AG09319 (cell line): ENCODE measurements around the gene GHITM.
"Not testable (repeated sequence)": the region's sequence is repeated elsewhere in the genome, so short reads cannot be mapped to it uniquely, and the experiment has no call there.

Source experiments
- DNase-seq: peaks from one replicate; pipeline ENCODE4 v3.0.0-alpha.2; 2010; ENCODE audit warnings: low read depth; ENCODE audit errors: extremely low read depth
- TF ChIP-seq, protein P1 (sequence below): IDR thresholded peaks from 2 replicates; pipeline ENCODE4 v1.5.1; 2011; ENCODE audit warnings: low read depth, mild to moderate bottlenecking, inconsistent platforms, low read length, moderate library complexity

GHITM gene, protein sequence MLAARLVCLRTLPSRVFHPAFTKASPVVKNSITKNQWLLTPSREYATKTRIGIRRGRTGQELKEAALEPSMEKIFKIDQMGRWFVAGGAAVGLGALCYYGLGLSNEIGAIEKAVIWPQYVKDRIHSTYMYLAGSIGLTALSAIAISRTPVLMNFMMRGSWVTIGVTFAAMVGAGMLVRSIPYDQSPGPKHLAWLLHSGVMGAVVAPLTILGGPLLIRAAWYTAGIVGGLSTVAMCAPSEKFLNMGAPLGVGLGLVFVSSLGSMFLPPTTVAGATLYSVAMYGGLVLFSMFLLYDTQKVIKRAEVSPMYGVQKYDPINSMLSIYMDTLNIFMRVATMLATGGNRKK

DNA sequence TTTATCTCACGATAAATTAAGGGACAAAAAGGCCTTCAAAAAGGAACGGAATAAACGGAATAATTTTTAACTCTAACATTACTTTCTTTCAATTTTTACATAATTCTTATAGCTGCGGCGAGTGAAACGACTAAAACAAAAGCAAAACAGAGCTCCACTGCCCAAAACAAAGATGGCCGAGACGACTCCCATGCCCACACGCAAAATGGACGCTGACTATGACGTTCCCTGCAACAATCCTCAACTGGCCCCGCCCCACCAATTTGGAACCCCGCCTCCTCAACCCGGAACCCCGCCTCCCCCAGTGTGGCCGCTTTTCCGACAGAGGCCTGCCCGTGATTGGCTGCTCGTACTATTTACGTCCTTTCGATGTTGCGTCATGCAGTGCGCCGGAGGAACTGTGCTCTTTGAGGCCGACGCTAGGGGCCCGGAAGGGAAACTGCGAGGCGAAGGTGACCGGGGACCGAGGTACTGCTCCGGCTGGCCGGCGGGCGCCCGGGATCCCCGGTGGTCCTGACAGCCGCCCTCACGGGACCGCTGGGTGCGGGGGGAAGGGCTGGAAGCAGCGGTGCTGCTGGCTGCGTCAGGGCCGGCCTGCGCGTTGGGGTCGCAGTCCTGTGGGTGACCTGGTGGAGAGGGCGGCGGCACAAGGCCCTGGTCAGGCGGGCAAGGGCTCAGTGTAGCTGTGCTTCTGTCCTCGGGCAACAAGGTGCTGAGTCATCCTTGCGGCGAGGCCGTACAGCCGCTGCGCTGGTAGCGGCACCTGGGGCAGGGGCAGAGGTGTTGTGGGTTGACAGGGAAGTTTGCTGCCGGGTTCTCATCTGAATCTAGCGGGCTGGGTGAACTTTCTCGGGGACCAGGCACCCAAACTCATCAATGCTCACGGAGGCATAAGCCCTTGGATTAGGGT is at the start of gene GHITM:
TSS of gene GHITM (plus strand) at position 384 of the 910 bp plus-strand sequence. CDS start 1,992 bp downstream, outside the sequence.
- DNase-seq: peak; percentile 98
- TF ChIP-seq, protein P1, sequence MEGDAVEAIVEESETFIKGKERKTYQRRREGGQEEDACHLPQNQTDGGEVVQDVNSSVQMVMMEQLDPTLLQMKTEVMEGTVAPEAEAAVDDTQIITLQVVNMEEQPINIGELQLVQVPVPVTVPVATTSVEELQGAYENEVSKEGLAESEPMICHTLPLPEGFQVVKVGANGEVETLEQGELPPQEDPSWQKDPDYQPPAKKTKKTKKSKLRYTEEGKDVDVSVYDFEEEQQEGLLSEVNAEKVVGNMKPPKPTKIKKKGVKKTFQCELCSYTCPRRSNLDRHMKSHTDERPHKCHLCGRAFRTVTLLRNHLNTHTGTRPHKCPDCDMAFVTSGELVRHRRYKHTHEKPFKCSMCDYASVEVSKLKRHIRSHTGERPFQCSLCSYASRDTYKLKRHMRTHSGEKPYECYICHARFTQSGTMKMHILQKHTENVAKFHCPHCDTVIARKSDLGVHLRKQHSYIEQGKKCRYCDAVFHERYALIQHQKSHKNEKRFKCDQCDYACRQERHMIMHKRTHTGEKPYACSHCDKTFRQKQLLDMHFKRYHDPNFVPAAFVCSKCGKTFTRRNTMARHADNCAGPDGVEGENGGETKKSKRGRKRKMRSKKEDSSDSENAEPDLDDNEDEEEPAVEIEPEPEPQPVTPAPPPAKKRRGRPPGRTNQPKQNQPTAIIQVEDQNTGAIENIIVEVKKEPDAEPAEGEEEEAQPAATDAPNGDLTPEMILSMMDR: peak; percentile 25

DNA sequence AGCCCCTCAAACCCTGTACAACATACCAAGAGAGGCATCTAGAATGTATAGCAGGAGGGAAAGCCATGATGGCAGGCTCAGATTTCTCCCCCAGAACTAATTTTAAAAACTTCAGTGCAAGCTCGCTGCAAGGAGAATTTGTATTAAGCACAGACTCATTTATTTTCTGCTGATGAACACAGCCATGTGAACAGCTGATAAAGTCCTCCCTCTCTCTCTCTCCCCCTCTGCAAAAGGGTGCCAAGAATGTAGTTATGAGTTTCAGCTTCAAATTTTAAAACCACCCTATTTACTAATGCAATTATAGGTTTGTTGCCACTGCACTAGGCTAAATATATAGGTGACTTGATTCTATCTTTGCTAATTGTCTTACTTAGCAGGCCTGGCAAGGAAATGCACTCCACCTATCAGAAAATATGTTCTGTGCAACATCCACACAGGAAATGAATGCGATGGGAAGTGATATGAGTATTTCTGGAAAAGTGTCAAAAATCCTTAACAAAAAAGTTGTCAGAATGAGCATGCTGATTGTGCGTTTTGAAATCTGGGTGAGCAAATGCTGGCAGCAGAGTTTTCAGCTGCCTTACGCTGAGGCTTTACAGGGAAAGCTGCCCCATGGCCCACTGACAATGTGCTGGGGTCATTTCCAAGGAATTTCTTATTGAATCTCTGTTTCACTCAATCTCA is 43.4 kb upstream of the GHITM start:
- TF ChIP-seq, protein P1: no peak

DNA sequence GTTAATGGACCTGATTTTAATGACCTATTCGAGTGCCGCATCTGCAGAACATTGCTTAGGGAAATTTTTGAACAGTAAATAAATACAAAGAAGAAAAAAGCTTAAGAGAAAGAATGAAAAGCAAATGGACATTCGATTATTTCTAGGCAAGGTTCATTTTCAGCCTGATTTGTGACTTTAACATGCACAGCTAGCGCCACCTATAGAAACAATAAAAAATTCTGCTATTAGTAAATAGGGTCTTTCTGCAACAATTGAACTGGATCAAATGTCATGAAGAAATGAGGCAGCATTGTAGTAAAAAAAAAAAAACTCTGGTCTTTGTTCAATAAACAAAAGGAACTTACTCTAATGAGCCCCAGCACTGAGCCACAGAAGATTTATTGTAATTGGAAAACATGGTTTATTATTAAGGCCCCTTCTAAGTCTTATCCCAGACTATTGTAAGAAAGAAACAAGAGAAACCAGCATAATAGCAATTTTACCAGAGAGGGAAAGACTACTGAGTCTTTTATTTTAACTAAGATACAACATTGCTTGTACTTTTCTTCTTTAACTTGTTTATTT is 41.4 kb upstream of the GHITM start:
- TF ChIP-seq, protein P1: peak; percentile 41
- no peak for DNase-seq

More for the DNA sequence above, 43.4 kb upstream of the GHITM start:
- no peak for DNase-seq

DNA sequence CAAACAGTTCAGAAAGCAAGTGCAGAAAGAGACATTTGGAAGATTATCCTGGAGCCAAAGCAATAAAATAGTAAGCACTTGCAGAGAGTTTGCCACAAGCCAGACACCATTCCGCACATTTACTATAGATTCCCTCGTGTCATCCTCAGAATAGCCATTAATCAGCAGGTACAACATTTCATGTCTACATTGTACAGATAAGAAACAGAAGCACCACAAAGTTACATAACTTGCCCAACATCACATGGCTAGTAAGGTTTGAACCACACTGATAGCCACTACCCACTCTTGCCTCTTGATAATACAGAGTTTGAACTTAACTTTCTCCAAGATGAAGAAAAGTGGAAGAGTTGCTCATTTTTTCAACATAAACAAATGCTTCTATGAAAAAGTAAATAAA is 40.6 kb upstream of the GHITM start:
- TF ChIP-seq, protein P1: no peak
- DNase-seq: no peak

DNA sequence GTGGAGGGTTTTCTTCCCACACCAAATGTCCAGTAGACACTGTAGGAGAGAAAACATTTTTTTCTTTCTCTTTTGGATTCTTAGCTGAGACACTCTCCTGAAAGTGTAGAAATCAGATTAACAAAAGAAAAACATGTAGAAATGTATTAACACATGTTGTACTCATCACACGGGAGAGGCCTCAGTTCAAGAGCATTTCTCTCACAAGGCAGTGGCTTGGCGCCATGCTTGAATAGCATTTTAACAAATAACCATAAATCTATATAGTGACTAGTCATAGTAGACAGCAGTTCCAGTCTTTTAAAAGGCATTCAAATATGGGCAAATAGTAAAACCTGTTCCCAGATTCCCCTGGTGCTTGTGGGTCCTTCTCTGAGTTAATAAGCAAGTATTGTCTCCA is 38.3 kb upstream of the GHITM start:
- TF ChIP-seq, protein P1: no peak
- DNase-seq: no peak

DNA sequence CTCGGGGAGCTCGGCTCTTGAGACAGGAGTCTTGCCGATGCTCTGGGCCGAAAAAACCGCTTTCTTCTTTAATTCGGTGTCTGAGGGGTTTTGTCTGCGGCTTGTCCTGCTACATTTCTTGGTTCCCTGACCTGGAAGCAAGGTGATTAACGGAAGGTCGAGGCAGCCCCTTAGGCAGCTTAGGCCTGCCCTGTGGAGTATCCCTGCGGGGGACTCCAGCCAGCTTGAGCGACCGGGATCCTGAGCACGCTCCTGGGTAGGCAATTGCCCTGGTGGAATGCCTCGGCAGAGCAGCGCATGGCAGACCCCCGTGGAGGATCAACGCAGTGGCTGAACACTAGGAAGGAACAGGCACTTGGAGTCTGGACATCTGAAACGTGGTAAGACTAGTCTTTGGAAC is 30.5 kb upstream of the GHITM start:
- TF ChIP-seq, protein P1: no peak
- no peak for DNase-seq

DNA sequence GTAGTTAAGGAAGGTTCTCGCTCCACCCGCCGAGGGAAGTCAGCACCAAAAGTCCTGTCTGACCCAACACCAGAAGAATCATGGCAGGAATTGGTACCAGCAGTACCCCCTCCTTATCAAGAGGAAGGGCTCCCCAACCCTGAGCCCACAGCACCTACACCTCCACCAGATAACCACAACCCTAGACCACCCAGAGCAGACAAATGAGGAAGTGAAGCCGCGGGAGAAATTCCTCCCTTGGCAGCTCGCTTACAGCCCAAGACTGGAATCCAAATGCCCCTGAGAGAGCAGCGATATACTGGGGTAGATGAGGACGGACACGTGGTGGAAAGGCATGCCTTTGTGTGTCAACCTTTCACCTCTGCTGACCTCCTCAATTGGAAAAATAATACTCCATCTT is 29.5 kb upstream of the GHITM start:
- not testable (repeated sequence) for DNase-seq

DNA sequence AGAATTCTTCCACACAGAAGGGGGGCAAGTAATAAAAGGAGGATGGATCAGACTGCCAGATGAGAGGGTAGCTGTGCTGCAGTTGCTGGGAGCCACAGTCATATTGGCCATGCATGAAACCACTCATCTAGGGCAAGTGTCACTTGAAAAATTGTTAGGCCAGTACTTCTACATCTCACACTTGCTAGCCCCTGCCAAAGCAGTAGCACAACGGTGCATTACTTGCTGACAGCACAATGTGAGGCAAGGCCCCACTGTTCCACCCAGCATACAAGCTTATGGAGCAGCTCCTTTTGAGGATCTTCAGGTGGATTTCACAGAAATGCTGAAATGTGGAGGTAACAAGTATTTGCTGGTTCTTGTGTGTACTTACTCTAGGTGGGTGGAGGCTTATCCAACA is 25.8 kb upstream of the GHITM start:
- not testable (repeated sequence) for DNase-seq
